Dendritic cell treated with granulocyte-macrophage colony-stimulating factor and Interleukin-4, amounts not matched to agents 40 ng/mL and 50 ng/mL, for 4 days (primary cell): Measurements from ENCODE around the gene STAMBPL1.
"Not testable (repeated sequence)": the region's sequence is repeated elsewhere in the genome, so short reads cannot be mapped to it uniquely, and the experiment has no call there.

Experiments
- H3K27ac Mint-ChIP-seq: one replicate; pipeline ENCODE4 v1.8.0; 2022; ENCODE audit warnings: mild to moderate bottlenecking, mixed read lengths
- H3K27me3 Mint-ChIP-seq: one replicate; pipeline ENCODE4 v1.8.0; 2022; ENCODE audit warnings: mild to moderate bottlenecking, mixed read lengths
- H3K36me3 Mint-ChIP-seq: one replicate; pipeline ENCODE4 v1.8.0; 2022; ENCODE audit warnings: low read depth, mixed read lengths
- H3K4me1 Mint-ChIP-seq: one replicate; pipeline ENCODE4 v1.8.0; 2022; ENCODE audit warnings: low read depth, mixed read lengths
- H3K4me3 Mint-ChIP-seq: one replicate; pipeline ENCODE4 v1.8.0; 2022; ENCODE audit warnings: mild to moderate bottlenecking, moderate library complexity, mixed read lengths
- H3K9me3 Mint-ChIP-seq: one replicate; pipeline ENCODE4 v1.8.0; 2022; ENCODE audit warnings: mixed read lengths
- intact Hi-C: fragments of 100-400 bp; cut with micrococcal nuclease; formaldehyde crosslinking; loops from one replicate; pipeline ENCODE4 v1.15.0; 2022

STAMBPL1 gene

GRCh38 chr10:88879534-88880281 is at the start of gene STAMBPL1:
Gene STAMBPL1 (plus strand): TSS chr10:88880245. CDS start chr10:88901709, 21,464 bp downstream.
- intact Hi-C loops, result loop anchor here (1.0 to 5.0 kb wide), 3 partner anchors 22 to 53 kb away; no protein-coding TSS in a partner anchor
- Mint-ChIP-seq H3K4me1 (peaks cover 29% of the 10 kb centered on the region), H3K36me3 (peaks cover 20% of the 10 kb centered on the region), H3K27ac (peak within 1 kb of the TSS; percentile 93), H3K9me3 (no peaks in the 10 kb centered on the region), H3K4me3 (peak within 1 kb of the TSS; percentile 97), H3K27me3 (no peaks in the 10 kb centered on the region)

DNA sequence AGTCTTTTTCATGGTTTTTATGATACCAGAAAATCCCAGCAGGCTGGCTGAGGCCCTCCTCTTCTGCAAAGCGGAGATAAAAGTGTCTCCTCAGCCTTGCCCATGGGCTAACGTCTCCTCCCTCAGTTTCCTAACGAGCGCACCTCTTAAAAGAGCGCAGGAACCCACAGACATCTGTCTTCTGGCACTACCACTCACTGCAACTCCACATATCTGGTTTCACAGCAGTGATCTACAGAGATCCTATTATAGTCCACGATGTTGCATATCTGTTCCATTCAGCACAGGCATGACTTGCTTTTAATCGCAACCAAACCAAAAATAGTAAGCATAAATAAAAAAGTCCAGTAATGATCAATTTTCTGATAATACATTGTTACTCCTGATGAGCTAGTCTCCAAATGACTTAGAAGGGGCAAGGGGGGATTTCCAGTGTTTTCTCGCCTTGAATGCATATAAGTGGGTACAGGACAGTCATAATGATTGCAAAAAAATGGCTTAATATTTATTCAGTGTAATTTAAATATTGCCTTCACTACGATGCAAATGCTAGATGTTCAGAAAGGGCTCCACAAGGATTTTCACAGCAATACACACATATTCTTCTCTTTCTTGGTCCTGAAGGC is 49.3 kb upstream of the STAMBPL1 start:
- no peak overlapping the region for H3K27ac Mint-ChIP-seq
- intact Hi-C loops, result loop anchor here (5.0 kb wide), 1 partner anchor 387 kb away; no protein-coding TSS in a partner anchor
- peaks cover 14% of the 10 kb centered on the region for H3K4me1 Mint-ChIP-seq

DNA sequence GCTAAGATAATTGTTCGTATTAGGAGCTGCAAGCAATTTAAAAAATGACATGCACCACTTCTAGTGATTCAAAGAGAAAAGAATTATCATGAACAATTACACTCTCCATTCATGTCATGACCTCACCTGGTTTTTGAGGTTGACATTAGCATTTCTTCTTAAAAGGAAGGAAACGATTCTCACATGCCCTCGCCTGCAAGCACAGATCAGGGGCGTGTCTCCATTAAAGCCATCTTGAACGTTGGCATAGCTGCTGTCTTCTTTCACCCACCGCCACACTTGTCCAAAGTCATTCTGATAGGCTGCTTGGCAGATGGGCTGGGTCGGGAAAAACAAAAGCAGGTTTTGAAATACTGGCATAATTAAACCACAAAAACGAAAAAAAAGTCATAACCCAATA is 48.3 kb upstream of the STAMBPL1 start:
- Mint-ChIP-seq H3K9me3 (no peaks in the 10 kb centered on the region), H3K36me3 (no peaks in the 10 kb centered on the region), H3K4me3 (no peak overlapping the region), H3K4me1 (peaks cover 14% of the 10 kb centered on the region), H3K27me3 (no peaks in the 10 kb centered on the region), H3K27ac (no peak overlapping the region)
- intact Hi-C loops, result loop anchor here (5.0 kb wide), 1 partner anchor 386 kb away; no protein-coding TSS in a partner anchor

More for the DNA sequence above, 49.3 kb upstream of the STAMBPL1 start:
- Mint-ChIP-seq H3K4me3 (no peak overlapping the region), H3K9me3 (no peaks in the 10 kb centered on the region), H3K27me3 (no peaks in the 10 kb centered on the region), H3K36me3 (no peaks in the 10 kb centered on the region)

DNA sequence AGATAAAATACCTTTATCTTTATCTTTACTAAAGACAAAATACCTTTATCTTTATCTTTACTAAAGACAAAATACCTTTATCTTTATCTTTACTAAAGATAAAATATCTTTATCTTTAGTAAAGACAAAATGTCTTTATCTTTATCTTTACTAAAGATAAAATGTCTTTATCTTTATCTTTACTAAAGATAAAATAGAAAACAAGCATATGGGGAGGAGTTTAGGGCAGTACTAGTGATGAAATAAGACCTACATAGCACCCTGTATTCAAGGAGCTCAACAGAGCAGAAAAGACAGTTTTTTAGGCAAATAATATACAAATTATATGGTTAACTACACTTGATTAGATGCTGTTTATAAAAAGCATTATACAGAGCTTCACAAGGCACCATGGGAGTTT is 47.7 kb upstream of the STAMBPL1 start:
- Mint-ChIP-seq H3K9me3 (no peaks in the 10 kb centered on the region), H3K4me1 (peaks cover 14% of the 10 kb centered on the region), H3K27me3 (no peaks in the 10 kb centered on the region), H3K4me3 (no peak overlapping the region), H3K27ac (no peak overlapping the region), H3K36me3 (no peaks in the 10 kb centered on the region)
- intact Hi-C loops, result loop anchor here (5.0 kb wide), 1 partner anchor 385 kb away; no protein-coding TSS in a partner anchor

DNA sequence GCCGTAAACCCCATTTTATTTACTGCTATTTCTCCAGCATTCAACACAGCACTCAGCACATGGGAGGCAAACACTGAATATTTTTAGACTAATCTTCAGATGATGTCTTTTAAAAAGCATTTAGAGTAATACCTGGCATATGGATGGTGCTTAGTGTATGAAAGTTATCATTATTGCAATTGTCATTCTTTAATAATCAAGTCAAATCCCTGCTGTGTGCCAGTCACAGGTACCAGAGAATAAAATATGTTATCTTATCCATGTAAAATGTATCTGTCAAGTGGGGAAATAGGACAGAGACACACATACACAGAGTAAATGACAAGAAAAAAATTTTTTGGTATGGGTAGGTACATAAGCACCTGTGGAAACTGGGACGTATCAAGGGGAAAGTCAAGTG is 46.9 kb upstream of the STAMBPL1 start:
- Mint-ChIP-seq H3K36me3 (no peaks in the 10 kb centered on the region), H3K27ac (no peak overlapping the region), H3K4me3 (no peak overlapping the region), H3K9me3 (no peaks in the 10 kb centered on the region), H3K4me1 (peaks cover 14% of the 10 kb centered on the region), H3K27me3 (no peaks in the 10 kb centered on the region)
- intact Hi-C loops, result loop anchor here (5.0 kb wide), 1 partner anchor 384 kb away; no protein-coding TSS in a partner anchor

DNA sequence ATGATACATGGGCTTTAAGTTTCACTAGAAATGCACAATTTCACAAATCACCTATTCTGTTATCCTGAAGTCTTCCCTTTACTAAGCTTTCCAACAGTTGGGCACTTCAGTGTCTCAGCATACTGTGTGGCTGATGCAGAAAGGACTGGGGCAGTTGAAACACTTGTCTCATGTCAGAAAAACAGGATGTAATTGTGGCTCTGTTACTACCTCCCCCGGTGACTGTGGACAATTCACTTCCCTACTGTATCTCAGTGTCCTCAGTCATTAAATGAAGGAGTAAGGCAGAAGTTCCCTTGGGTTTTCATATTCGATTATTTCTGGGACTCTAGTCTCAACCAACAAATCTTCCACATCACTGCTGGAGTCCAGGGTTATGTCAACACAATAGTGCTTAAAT is 46.3 kb upstream of the STAMBPL1 start:
- Mint-ChIP-seq H3K36me3 (no peaks in the 10 kb centered on the region), H3K4me1 (peaks cover 14% of the 10 kb centered on the region)

DNA sequence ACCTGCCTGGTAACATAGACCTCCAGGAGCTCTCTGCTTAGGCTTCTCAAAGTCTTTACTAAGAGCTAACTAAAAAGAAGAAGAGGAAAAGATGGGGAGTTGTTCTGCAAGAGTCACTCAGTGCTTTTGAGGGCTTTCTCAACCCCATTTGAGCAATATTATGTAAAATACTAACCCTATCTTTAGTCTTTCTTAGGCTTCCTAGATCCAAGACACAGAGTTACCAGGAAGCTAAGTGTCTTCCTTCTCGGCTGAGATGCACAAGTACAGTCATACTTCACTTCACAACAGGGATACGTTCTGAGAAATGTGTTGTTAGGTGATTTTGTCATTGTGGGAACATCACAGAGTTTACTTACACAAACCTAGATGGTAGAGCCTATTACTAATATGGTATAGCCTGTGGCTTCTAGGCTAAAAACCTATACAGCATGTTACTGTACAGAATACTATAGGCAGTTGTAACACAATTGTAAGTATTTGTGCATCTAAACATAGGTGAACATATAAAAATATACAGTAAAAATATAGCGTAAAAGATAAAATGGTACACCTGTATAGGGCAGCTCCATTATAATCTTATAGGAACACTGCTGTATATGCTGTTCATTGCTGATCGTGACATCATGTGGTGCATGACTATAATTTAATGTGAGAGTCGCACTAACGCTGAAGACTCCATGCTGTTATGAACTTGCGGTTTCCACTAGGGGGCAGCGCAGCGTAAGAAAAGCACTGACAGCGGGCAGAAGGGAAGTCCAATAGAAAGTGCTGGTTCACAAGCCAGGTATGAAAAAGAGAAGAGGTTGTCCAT is 44.7 kb upstream of the STAMBPL1 start:
- no peak overlapping the region for H3K4me3 Mint-ChIP-seq
- no peaks in the 10 kb centered on the region for H3K9me3 Mint-ChIP-seq
- intact Hi-C loops, result loop anchor here (1.0 to 5.0 kb wide), 3 partner anchors 30 to 162 kb away; no protein-coding TSS in a partner anchor
- peaks cover 14% of the 10 kb centered on the region for H3K4me1 Mint-ChIP-seq
- H3K27me3 Mint-ChIP-seq, result no peaks in the 10 kb centered on the region
- no peak overlapping the region for H3K27ac Mint-ChIP-seq
- no peaks in the 10 kb centered on the region for H3K36me3 Mint-ChIP-seq

More for the DNA sequence above, 46.3 kb upstream of the STAMBPL1 start:
- intact Hi-C loops, result loop anchor here (5.0 kb wide), 1 partner anchor 384 kb away; no protein-coding TSS in a partner anchor
- H3K27ac Mint-ChIP-seq, result no peak overlapping the region
- no peaks in the 10 kb centered on the region for H3K27me3 Mint-ChIP-seq
- no peak overlapping the region for H3K4me3 Mint-ChIP-seq
- H3K9me3 Mint-ChIP-seq, result no peaks in the 10 kb centered on the region

- H3K36me3 Mint-ChIP-seq, result no peaks in the 10 kb centered on the region
- no peak overlapping the region for H3K27ac Mint-ChIP-seq
- peaks cover 15% of the 10 kb centered on the region for H3K4me1 Mint-ChIP-seq
- intact Hi-C loops, result loop anchor here (1.0 to 5.0 kb wide), 3 partner anchors 29 to 161 kb away; no protein-coding TSS in a partner anchor
- H3K27me3 Mint-ChIP-seq, result no peaks in the 10 kb centered on the region
- H3K9me3 Mint-ChIP-seq, result no peaks in the 10 kb centered on the region
- no peak overlapping the region for H3K4me3 Mint-ChIP-seq
These were observed 44.2 kb upstream of the STAMBPL1 start for GRCh38 chr10:88835910-88836221.

GRCh38 chr10:88837632-88838031 is 42.4 kb upstream of the STAMBPL1 start:
- not testable (repeated sequence) for H3K4me3 Mint-ChIP-seq, H3K27ac Mint-ChIP-seq, H3K27me3 Mint-ChIP-seq, H3K36me3 Mint-ChIP-seq, H3K9me3 Mint-ChIP-seq
- H3K4me1 Mint-ChIP-seq, result peaks cover 18% of the 10 kb centered on the region
- intact Hi-C loops, result loop anchor here (5.0 kb wide), 1 partner anchor 160 kb away; no protein-coding TSS in a partner anchor

GRCh38 chr10:88838766-88839350 is 41.2 kb upstream of the STAMBPL1 start:
- no peaks in the 10 kb centered on the region for H3K36me3 Mint-ChIP-seq
- H3K4me1 Mint-ChIP-seq, result peaks cover 8% of the 10 kb centered on the region
- no peaks in the 10 kb centered on the region for H3K9me3 Mint-ChIP-seq
- no peaks in the 10 kb centered on the region for H3K27me3 Mint-ChIP-seq
- H3K27ac Mint-ChIP-seq, result peak overlapping the region; percentile 18
- intact Hi-C loops, result loop anchor here (5.0 kb wide), 1 partner anchor 158 kb away; no protein-coding TSS in a partner anchor
- H3K4me3 Mint-ChIP-seq, result no peak overlapping the region

DNA sequence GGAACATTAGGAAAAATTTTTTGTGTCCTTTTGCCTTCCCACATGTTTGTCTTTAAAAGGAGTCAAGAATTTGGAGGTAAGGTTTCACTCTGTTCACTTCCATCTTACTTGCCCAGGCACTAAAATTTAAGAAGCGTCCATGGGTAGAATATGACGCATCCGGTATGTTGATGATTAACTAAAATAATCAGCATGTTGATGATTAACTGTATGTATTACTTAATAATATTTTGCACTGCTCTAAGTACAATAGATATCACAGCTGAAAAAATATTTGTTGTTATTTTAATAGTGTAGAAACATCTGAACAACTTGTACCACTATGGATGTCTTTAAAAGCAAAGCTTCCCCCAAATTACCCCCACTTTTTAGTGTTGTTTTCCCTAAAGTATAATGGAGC is 39.9 kb upstream of the STAMBPL1 start:
- intact Hi-C loops, result loop anchor here (5.0 kb wide), 1 partner anchor 42 kb away; the partner anchor contains the start of gene STAMBPL1
- no peak overlapping the region for H3K4me3 Mint-ChIP-seq
- no peaks in the 10 kb centered on the region for H3K27me3 Mint-ChIP-seq
- no peaks in the 10 kb centered on the region for H3K9me3 Mint-ChIP-seq
- peak overlapping the region; percentile 88 for H3K27ac Mint-ChIP-seq
- H3K4me1 Mint-ChIP-seq, result peaks cover 6% of the 10 kb centered on the region
- H3K36me3 Mint-ChIP-seq, result no peaks in the 10 kb centered on the region

- H3K9me3 Mint-ChIP-seq, result no peaks in the 10 kb centered on the region
- peak overlapping the region; percentile 88 for H3K27ac Mint-ChIP-seq
- intact Hi-C loops, result loop anchor here (5.0 kb wide), 1 partner anchor 41 kb away; the partner anchor contains the start of gene STAMBPL1
- no peak overlapping the region for H3K4me3 Mint-ChIP-seq
- H3K36me3 Mint-ChIP-seq, result no peaks in the 10 kb centered on the region
- peaks cover 6% of the 10 kb centered on the region for H3K4me1 Mint-ChIP-seq
- H3K27me3 Mint-ChIP-seq, result no peaks in the 10 kb centered on the region
These were observed 39.2 kb upstream of the STAMBPL1 start for GRCh38 chr10:88840881-88841280.
